Body of pancreas (tissue), 4 donors: Measurements from ENCODE around the gene PDZD2. TPM values are rescaled to one million over a fixed set of nuclear protein-coding genes. Genes with fewer than 3 reads are reported as not detected.

ENCODE experiments used
- ATAC-seq: fragments of 150-250 bp; one replicate; pipeline ENCODE4 v1.9.1; 2016
- DNase-seq, 4 donors: peaks; one replicate each; pipeline ENCODE4 v3.0.0-alpha.2; 2019
- H3K27ac ChIP-seq, 4 donors: fragments of 200-600 bp; sonication (generic); 1 replicate in 3 of 4; 2 replicates in 1 of 4; pipeline versions ENCODE4 v1.5.1 to v1.6.1; 2016 to 2019; ENCODE audit warnings: mild to moderate bottlenecking in 1 of 4, mixed read lengths in 1 of 4, moderate library complexity in 1 of 4
- H3K27me3 ChIP-seq, 2 donors: fragments of 200-600 bp; sonication (generic); one replicate each; pipeline ENCODE4 v1.6.0; 2016; ENCODE audit warnings: mild to moderate bottlenecking in 1 of 2
- H3K36me3 ChIP-seq, 2 donors: fragments of 200-600 bp; sonication (generic); replicated peaks in 1 of 2; 2 replicates each; pipeline ENCODE4 v1.5.1; 2016; ENCODE audit warnings: low read depth in 2 of 2; ENCODE audit not compliant: insufficient read depth in 1 of 2
- H3K4me1 ChIP-seq: fragments of 200-600 bp; sonication (generic); one replicate; pipeline ENCODE4 v1.6.0; 2016
- H3K4me3 ChIP-seq, 2 donors: fragments of 200-600 bp; sonication (generic); 1 replicate in 1 of 2; 2 replicates in 1 of 2; pipeline ENCODE4 v1.5.1; 2016 to 2019
- H3K9me3 ChIP-seq, 3 donors: fragments of 200-600 bp; sonication (generic); 1 replicate in 2 of 3; 2 replicates in 1 of 3; pipeline ENCODE4 v1.5.1; 2016
- POLR2A ChIP-seq, 3 donors: fragments of 450-650 bp; IDR thresholded peaks; one replicate each; pipeline ENCODE4 v1.6.1; 2016; ENCODE audit warnings: antibody characterized with exemption in 3 of 3, mild to moderate bottlenecking in 2 of 3
- WGBS, 2 donors: methylation state at CpG; one replicate each; pipeline ENCODE4 v1.1.5; 2017; 5-methylcytosine and 5-hydroxymethylcytosine counted together
- intact Hi-C: fragments of 100-400 bp; cut with DNase I; formaldehyde crosslinking; loops from one replicate; pipeline ENCODE4 v1.15.1; 2023
- total RNA-seq, 2 donors: library from RNA; depleted of rRNA; stranded (reverse); fragments of >200 nt; gene quantifications; one replicate each; pipeline ENCODE4 v1.1.0, GENCODE V29; 2016
- TF ChIP-seq, protein P1 (sequence below), 7 experiments: fragments of 450-650 bp in 4 of 7; fragments of 200-600 bp in 3 of 7; sonication (generic) in 3 of 7; IDR thresholded peaks; one replicate each; pipeline ENCODE4 v1.5.1; 2016 to 2019; ENCODE audit warnings: antibody characterized with exemption in 7 of 7

The PDZD2 gene
- total RNA-seq, 2 donors from 2014 or later: 3.9 to 12.9 TPM

DNA sequence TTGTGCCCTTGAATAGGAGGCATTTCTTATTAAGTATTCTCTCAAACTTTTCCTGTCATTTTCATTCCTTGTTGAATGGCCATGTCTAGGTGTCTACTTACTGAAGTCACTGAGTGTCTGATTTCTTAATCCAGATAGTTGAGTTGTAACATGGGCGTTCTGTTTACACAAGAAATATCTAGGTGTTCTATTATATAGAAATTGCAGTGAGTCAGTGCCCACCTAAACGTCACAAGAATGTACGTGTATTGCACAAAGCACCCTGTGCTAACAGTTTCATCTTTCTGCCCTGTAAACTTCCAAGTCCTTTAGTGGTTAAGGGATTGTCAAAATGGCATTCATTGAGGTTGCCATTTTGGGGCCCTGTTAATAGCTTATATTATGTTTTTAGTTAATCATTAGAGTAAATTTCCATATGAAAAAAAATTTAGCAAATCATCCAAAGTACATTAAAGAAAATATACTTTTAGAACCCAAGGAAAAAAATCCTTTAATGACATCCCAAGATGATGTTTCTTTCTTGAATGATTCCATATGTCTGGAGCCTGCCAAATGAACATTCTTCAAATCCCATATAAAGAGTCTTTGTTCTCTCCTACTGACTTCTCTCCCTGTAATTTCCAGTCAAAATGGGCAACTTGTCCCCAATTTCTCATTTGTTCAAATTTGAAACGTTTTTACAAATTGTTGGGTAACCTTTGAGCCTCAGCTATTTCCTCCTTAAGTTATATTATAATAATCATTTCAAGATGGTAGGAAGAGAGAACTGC is 421.0 kb downstream of the PDZD2 start:
- H3K27ac ChIP-seq: no peak overlapping the region
- WGBS, 2 donors: 65 to 68% methylated on average over 4 of the region's 4 CpGs

DNA sequence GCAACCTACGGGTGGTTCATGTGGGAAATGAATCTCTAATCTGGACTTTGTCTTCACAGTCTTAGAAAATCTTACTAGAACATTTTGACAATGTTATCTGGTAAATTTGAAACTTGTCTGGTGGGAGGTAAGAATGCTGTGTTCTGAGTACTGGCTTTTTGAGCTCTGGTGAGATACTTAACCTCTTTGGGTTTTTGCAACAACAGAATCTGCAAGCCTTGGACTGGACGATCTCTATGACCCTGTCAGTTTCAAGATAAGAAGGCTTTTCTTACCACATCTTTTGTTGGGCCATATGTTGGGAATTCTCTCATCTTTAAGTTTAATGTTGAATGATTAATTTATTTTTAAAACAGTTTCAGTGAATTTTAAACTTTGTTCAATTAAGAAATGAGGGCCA is 422.3 kb downstream of the PDZD2 start:
- H3K36me3 ChIP-seq: no peaks in the 10 kb centered on the region
- intact Hi-C loops: no loop called here
- H3K4me3 ChIP-seq: no peak overlapping the region
- TF ChIP-seq, protein P1, sequence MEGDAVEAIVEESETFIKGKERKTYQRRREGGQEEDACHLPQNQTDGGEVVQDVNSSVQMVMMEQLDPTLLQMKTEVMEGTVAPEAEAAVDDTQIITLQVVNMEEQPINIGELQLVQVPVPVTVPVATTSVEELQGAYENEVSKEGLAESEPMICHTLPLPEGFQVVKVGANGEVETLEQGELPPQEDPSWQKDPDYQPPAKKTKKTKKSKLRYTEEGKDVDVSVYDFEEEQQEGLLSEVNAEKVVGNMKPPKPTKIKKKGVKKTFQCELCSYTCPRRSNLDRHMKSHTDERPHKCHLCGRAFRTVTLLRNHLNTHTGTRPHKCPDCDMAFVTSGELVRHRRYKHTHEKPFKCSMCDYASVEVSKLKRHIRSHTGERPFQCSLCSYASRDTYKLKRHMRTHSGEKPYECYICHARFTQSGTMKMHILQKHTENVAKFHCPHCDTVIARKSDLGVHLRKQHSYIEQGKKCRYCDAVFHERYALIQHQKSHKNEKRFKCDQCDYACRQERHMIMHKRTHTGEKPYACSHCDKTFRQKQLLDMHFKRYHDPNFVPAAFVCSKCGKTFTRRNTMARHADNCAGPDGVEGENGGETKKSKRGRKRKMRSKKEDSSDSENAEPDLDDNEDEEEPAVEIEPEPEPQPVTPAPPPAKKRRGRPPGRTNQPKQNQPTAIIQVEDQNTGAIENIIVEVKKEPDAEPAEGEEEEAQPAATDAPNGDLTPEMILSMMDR (IDR thresholded peaks at IDR 0.05): no peak
- no peak for TF ChIP-seq POLR2A (IDR thresholded peaks at IDR 0.05)
- no peaks in the 10 kb centered on the region for H3K9me3 ChIP-seq
- ATAC-seq (no peak), DNase-seq (no peak)
- WGBS, 2 donors: 56 to 76% methylated on average over 2 of the region's 2 CpGs
- no peaks in the 10 kb centered on the region for H3K27me3 ChIP-seq
- H3K4me1 ChIP-seq: no peaks in the 10 kb centered on the region
- H3K27ac ChIP-seq: no peak overlapping the region

More for the DNA sequence above, 421.0 kb downstream of the PDZD2 start:
- Histone ChIP-seq H3K27me3 (no peaks in the 10 kb centered on the region), H3K4me1 (no peaks in the 10 kb centered on the region), H3K9me3 (no peaks in the 10 kb centered on the region), H3K4me3 (no peak overlapping the region), H3K36me3 (no peaks in the 10 kb centered on the region)
- TF ChIP-seq, protein P1 (IDR thresholded peaks at IDR 0.05): no peak
- TF ChIP-seq POLR2A (IDR thresholded peaks at IDR 0.05): no peak
- intact Hi-C loops: no loop called here
- ATAC-seq (no peak), DNase-seq (no peak)

DNA sequence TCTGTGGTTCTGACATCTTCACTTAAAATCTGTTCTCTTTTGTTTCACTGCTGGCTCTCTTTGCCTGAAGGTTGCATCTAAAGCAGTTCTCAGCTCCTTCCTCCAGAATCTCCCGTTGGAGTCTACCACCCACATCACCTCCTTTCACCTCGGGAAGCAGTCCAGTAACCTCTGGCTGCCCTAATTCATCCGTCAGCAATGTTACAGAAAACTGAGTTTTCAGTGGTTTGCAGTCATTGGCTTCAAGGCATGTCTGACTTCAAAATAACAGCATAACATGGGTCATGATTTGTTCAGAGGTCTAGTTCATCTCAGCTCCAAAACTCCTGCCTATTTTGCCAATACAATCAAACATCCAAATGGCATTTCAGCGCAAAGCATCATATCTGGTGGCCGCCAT is 427.5 kb downstream of the PDZD2 start:
- 75 to 83% methylated on average over 5 of the region's 5 CpGs for WGBS, 2 donors
- H3K4me3 ChIP-seq: no peak overlapping the region
- DNase-seq: no peak

DNA sequence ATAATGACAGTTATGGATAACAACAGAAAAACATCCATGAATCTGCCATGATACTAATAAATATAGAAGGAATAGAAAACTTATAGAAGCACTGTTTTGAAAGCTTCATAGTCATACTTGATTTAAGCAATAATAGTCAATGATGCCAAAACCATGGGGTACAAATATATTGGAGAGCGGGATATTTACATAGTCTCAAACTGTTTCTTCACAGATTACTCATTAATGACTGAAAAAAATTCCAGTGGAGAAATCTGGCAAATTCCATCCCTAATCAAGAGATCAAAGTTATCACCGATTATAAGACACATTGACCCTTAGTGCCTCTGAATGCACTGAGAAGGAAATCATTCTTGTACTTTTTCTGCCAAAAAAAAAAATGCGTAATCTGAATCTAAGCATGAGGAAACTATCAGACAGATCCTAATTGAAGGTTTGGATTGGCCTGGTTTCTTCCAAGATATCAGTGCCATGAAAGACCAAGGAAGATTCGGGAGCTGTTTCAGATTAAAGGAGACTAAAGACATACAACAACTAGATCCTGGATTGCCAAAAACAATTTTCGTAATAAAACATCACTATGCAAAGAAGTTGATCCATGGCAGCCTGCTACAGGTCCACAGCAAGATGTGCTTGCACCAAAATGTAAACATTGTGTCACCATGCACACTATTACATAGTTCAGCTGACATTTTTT is 429.0 kb downstream of the PDZD2 start:
- Histone ChIP-seq H3K36me3 (no peaks in the 10 kb centered on the region), H3K27me3 (no peaks in the 10 kb centered on the region), H3K4me3 (no peak overlapping the region), H3K9me3 (no peaks in the 10 kb centered on the region), H3K27ac (no peak overlapping the region), H3K4me1 (no peaks in the 10 kb centered on the region)
- DNase-seq: no peak
- TF ChIP-seq, protein P1 (IDR thresholded peaks at IDR 0.05): no peak
- TF ChIP-seq POLR2A (IDR thresholded peaks at IDR 0.05): no peak
- no peak for ATAC-seq
- intact Hi-C loops: no loop called here
- WGBS, 2 donors: 75 to 81% methylated on average over 5 of the region's 5 CpGs

More for the DNA sequence above, 427.5 kb downstream of the PDZD2 start:
- Histone ChIP-seq H3K36me3 (no peaks in the 10 kb centered on the region), H3K4me1 (no peaks in the 10 kb centered on the region), H3K9me3 (no peaks in the 10 kb centered on the region), H3K27me3 (no peaks in the 10 kb centered on the region), H3K27ac (no peak overlapping the region)
- intact Hi-C loops: no loop called here
- ATAC-seq: no peak
- TF ChIP-seq, protein P1 (IDR thresholded peaks at IDR 0.05): no peak
- TF ChIP-seq POLR2A (IDR thresholded peaks at IDR 0.05): no peak
